ENCODE data around the gene PIR.

Gene PIR

GRCh38 chrX:15344106-15344505, 149.0 kb downstream of the PIR start:
- DNase-seq (no peak), ATAC-seq (ENCODE audit: insufficient read depth, low read depth) (no peak)
- no peaks in the 10 kb centered on the region for H3K27me3 ChIP-seq (ENCODE audit: insufficient read depth, low read length, poor library complexity)
- no peak for TF ChIP-seq EZH2 (IDR thresholded peaks at IDR 0.05; ENCODE audit: borderline replicate concordance, low read depth, low read length, severe bottlenecking)
- TF ChIP-seq, protein P1, sequence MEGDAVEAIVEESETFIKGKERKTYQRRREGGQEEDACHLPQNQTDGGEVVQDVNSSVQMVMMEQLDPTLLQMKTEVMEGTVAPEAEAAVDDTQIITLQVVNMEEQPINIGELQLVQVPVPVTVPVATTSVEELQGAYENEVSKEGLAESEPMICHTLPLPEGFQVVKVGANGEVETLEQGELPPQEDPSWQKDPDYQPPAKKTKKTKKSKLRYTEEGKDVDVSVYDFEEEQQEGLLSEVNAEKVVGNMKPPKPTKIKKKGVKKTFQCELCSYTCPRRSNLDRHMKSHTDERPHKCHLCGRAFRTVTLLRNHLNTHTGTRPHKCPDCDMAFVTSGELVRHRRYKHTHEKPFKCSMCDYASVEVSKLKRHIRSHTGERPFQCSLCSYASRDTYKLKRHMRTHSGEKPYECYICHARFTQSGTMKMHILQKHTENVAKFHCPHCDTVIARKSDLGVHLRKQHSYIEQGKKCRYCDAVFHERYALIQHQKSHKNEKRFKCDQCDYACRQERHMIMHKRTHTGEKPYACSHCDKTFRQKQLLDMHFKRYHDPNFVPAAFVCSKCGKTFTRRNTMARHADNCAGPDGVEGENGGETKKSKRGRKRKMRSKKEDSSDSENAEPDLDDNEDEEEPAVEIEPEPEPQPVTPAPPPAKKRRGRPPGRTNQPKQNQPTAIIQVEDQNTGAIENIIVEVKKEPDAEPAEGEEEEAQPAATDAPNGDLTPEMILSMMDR (IDR thresholded peaks at IDR 0.05; ENCODE audit: borderline replicate concordance, extremely low read depth, low read length, poor library complexity, severe bottlenecking): no peak
- no peak overlapping the region for H3K9ac ChIP-seq (ENCODE audit: low read depth, low read length)
- H2AFZ ChIP-seq (ENCODE audit: low read depth, low read length): no peak overlapping the region
- H3K27ac ChIP-seq (ENCODE audit: low read length): no peak overlapping the region
- no peaks in the 10 kb centered on the region for H3K79me2 ChIP-seq (ENCODE audit: insufficient read depth, low read length)
- no peaks in the 10 kb centered on the region for H3K36me3 ChIP-seq (ENCODE audit: insufficient read depth, low read length)
- no peaks in the 10 kb centered on the region for H4K20me1 ChIP-seq (ENCODE audit: insufficient read depth, low read length)
- H3K4me3 ChIP-seq (ENCODE audit: low read depth in 1 of 2, low read length in 2 of 2): no peak overlapping the region
- no peaks in the 10 kb centered on the region for H3K9me3 ChIP-seq (ENCODE audit: insufficient read depth, low read length, severe bottlenecking)
- no peak overlapping the region for H3K4me2 ChIP-seq (ENCODE audit: insufficient read depth, low read length)
- H3K4me1 ChIP-seq (ENCODE audit: insufficient read depth, low read length): no peaks in the 10 kb centered on the region

- ATAC-seq (ENCODE audit: insufficient read depth, low read depth): no peak
- no peaks in the 10 kb centered on the region for H3K36me3 ChIP-seq (ENCODE audit: insufficient read depth, low read length)
- no peaks in the 10 kb centered on the region for H3K4me1 ChIP-seq (ENCODE audit: insufficient read depth, low read length)
- no peak for DNase-seq
- TF ChIP-seq, protein P1 (IDR thresholded peaks at IDR 0.05; ENCODE audit: borderline replicate concordance, extremely low read depth, low read length, poor library complexity, severe bottlenecking): no peak
- TF ChIP-seq EZH2 (IDR thresholded peaks at IDR 0.05; ENCODE audit: borderline replicate concordance, low read depth, low read length, severe bottlenecking): no peak
- no peaks in the 10 kb centered on the region for H3K79me2 ChIP-seq (ENCODE audit: insufficient read depth, low read length)
- no peaks in the 10 kb centered on the region for H3K27me3 ChIP-seq (ENCODE audit: insufficient read depth, low read length, poor library complexity)
- H3K9me3 ChIP-seq (ENCODE audit: insufficient read depth, low read length, severe bottlenecking): no peaks in the 10 kb centered on the region
- no peak overlapping the region for H3K9ac ChIP-seq (ENCODE audit: low read depth, low read length)
- no peak overlapping the region for H3K4me2 ChIP-seq (ENCODE audit: insufficient read depth, low read length)
- no peaks in the 10 kb centered on the region for H4K20me1 ChIP-seq (ENCODE audit: insufficient read depth, low read length)
- H2AFZ ChIP-seq (ENCODE audit: low read depth, low read length): no peak overlapping the region
- no peak overlapping the region for H3K4me3 ChIP-seq (ENCODE audit: low read depth in 1 of 2, low read length in 2 of 2)
- H3K27ac ChIP-seq (ENCODE audit: low read length): no peak overlapping the region
These were observed 150.1 kb downstream of the PIR start for GRCh38 chrX:15343075-15343476.

DNA sequence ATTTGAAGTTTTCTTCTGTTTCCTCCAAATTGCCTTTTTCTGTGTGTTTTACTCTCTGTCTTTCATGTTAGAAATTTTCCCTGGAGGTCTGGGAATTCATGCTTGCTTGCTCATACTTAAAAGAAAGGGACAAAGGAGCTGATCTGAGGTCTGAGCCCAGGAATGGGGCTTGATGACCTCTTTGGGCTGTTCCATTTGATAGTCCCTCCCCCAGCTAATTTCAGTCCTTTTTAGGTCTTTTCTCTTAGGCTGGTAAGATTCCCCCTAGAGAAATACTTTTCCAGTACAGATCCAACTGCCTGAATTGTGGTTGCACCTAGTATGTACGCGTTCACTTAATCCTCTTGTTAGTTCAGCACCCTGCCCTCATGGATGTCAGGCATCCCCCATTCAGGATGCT, 152.3 kb downstream of the PIR start:
- ATAC-seq (ENCODE audit: insufficient read depth, low read depth): no peak
- peaks cover 8% of the 10 kb centered on the region for H3K4me1 ChIP-seq (ENCODE audit: insufficient read depth, low read length)

More for the DNA sequence above, 152.3 kb downstream of the PIR start:
- no peak for TF ChIP-seq EZH2 (IDR thresholded peaks at IDR 0.05; ENCODE audit: borderline replicate concordance, low read depth, low read length, severe bottlenecking)
- TF ChIP-seq, protein P1 (IDR thresholded peaks at IDR 0.05; ENCODE audit: borderline replicate concordance, extremely low read depth, low read length, poor library complexity, severe bottlenecking): no peak
- Histone ChIP-seq H3K9ac (ENCODE audit: low read depth, low read length) (no peak overlapping the region), H4K20me1 (ENCODE audit: insufficient read depth, low read length) (no peaks in the 10 kb centered on the region), H3K27me3 (ENCODE audit: insufficient read depth, low read length, poor library complexity) (no peaks in the 10 kb centered on the region), H3K9me3 (ENCODE audit: insufficient read depth, low read length, severe bottlenecking) (no peaks in the 10 kb centered on the region), H3K79me2 (ENCODE audit: insufficient read depth, low read length) (no peaks in the 10 kb centered on the region), H3K27ac (ENCODE audit: low read length) (no peak overlapping the region), H3K36me3 (ENCODE audit: insufficient read depth, low read length) (no peaks in the 10 kb centered on the region), H3K4me2 (ENCODE audit: insufficient read depth, low read length) (no peak overlapping the region), H3K4me3 (ENCODE audit: low read depth in 1 of 2, low read length in 2 of 2) (no peak overlapping the region), H2AFZ (ENCODE audit: low read depth, low read length) (no peak overlapping the region)
- DNase-seq: no peak
